Measurements from ENCODE around the gene P4HTM.
A peak's percentile ranks its signal among the peaks of the same experiment; 100 is the strongest.

Gene P4HTM, protein sequence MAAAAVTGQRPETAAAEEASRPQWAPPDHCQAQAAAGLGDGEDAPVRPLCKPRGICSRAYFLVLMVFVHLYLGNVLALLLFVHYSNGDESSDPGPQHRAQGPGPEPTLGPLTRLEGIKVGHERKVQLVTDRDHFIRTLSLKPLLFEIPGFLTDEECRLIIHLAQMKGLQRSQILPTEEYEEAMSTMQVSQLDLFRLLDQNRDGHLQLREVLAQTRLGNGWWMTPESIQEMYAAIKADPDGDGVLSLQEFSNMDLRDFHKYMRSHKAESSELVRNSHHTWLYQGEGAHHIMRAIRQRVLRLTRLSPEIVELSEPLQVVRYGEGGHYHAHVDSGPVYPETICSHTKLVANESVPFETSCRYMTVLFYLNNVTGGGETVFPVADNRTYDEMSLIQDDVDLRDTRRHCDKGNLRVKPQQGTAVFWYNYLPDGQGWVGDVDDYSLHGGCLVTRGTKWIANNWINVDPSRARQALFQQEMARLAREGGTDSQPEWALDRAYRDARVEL

GRCh38 chr3:48989796-48990635 lies at the start of gene P4HTM:
P4HTM (plus strand) TSS chr3:48990241; CDS start chr3:48990257, 16 bp downstream.
- DNase-seq, result peak; percentile 94

DNA sequence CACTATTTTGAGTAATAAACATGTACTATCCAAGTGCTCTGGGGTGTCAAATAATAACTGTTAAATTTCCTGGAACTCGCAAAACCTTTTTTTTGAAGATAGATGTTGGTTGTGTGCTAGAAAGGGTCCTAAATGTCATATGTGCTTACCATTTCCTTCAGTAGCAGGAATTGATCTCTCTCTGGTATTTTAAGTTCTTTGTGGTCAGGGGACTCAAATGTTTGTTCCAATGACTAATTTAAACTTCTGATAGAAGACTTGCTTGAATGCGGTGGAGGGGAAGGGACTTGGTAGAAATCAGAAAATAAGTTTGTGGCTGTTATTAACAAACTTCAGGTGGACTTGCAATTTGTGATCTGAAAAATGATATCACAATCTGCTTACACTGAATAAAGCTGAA lies 44.6 kb upstream of the P4HTM start:
- DNase-seq, result no peak

- no peak for DNase-seq
Measured at GRCh38 chr3:48945891-48946549, 44.0 kb upstream of the P4HTM start.

- DNase-seq, result peak; percentile 46
Measured at GRCh38 chr3:48949376-48949717, 40.7 kb upstream of the P4HTM start.

DNA sequence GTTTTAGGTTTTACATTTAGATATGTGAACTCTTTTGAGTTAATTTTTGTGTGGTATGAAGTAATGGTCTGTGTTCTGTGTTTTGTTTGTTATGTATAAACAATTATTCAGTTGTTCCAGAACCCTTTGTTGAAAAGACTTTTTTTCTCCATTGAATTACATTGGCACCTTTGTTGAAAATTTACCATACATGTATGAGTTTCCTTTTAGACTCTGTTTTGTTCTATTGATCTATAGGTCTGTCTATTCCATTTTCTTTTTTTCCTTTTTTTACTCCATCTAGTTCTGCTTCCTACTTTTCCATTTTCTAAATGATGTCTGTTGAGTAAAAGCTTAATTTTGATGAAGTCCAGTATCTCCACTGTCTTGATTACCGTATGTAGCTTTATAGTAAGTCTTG lies 40.0 kb upstream of the P4HTM start:
- no peak for DNase-seq

DNA sequence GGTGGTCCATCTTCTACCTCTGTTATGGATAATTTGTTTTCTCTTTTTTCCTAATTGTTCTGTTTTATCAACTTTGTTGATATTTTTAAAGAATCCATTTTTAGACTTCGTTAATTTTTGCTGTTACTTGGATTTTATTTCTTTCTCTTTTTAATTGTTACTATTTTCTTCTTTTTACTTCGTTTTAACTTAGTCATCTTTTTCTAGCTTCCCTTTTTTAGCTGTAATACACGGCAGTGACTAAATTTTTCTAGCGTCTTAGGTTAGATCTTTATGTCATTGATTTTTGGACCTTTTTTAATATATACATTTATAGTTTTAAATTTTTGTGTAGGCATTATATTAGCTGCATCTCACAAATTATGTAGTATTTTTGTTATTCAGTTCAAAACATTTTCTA lies 38.3 kb upstream of the P4HTM start:
- DNase-seq, result no peak

DNA sequence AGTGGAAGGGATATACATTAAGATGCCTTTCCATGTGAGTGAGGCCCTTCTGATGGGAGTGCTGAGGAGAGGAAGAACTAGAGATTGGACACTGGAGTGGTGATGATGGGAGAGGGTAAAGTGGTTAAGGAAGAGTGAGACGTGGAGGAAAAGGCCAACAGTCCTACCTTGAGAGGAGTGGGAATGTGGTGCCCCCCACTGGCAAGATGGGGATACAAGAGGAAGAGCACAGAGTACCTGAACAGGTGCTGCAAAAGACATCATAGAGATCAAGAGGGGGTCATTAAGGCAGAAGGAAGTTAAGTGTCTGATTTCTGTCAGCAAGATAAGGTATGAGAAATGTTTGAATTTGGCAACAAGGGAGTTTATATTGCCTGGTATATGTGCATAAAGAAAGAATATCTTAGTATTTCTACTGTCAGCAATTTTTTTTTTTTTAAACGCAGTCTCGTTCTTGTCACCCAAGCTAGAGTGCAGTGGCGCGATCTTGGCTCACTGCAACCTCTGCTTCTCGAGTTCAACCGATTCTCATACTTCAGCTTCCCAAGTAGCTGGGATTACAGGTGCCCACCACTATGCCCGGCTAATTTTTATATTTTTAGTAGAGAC lies 37.4 kb upstream of the P4HTM start:
- DNase-seq, result no peak

DNA sequence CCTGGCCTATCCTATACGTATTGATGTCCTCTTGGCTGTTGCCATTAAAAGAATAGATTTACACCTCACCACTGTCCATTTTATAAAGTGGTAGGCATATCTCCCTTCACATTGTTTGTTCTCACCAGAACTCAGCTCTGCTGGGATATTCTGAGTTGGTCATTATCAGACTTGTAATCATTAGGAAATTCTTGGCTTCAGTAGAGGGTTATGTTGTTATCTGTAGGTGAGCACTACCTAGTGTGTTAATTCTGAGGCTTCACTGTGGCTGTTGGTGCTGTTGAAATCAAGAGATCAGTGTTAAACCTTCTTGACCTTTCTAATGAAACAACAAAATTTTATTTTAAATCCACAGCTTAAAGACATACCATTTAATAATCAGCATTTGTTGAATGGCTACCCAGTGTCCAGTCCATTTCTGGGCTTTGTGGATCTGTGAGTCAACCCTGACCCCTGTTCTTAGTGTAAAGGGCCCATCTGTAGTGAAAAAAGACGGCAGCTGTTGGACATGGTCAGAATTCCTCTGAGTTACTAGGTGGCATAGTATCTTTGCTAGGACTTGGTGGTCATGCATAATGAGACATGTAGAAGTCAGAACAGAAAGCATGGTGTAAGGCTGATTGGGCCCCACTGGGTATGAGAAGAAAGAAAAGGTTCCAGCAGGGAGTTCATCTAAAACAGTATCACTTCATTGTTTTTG lies 32.9 kb upstream of the P4HTM start:
- no peak for DNase-seq

- DNase-seq, result peak; percentile 60
Measured at GRCh38 chr3:48960841-48961413, 29.1 kb upstream of the P4HTM start.

GRCh38 chr3:48962340-48962739 lies 27.7 kb upstream of the P4HTM start:
- DNase-seq, result no peak

- DNase-seq, result no peak
Measured at GRCh38 chr3:48962939-48963338, 27.1 kb upstream of the P4HTM start.

GRCh38 chr3:48963591-48963990 lies 26.4 kb upstream of the P4HTM start:
- DNase-seq, result no peak

DNA sequence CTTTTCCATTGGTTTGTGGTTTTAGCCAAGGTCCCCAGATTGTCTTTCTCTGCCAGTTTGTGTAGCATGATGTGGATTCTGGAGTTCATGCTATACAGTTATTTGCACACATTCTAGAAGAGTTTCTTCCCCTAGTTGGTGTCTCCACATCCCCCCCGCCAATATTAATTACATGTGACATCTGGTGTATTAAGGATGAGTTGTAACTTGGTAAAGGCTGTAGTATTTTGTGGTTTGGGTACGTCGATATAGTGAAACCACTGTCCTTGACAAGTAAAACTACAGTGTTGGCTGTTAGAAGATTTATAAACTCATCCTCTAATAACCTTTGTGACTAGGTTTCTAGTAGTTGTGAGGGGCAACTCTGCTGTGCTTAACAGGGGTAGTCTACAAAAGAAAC lies 23.7 kb upstream of the P4HTM start:
- peak; percentile 39 for DNase-seq

GRCh38 chr3:48966876-48967361 lies 23.1 kb upstream of the P4HTM start:
- no peak for DNase-seq

GRCh38 chr3:48970586-48970985 lies 19.5 kb upstream of the P4HTM start:
- no peak for DNase-seq

DNA sequence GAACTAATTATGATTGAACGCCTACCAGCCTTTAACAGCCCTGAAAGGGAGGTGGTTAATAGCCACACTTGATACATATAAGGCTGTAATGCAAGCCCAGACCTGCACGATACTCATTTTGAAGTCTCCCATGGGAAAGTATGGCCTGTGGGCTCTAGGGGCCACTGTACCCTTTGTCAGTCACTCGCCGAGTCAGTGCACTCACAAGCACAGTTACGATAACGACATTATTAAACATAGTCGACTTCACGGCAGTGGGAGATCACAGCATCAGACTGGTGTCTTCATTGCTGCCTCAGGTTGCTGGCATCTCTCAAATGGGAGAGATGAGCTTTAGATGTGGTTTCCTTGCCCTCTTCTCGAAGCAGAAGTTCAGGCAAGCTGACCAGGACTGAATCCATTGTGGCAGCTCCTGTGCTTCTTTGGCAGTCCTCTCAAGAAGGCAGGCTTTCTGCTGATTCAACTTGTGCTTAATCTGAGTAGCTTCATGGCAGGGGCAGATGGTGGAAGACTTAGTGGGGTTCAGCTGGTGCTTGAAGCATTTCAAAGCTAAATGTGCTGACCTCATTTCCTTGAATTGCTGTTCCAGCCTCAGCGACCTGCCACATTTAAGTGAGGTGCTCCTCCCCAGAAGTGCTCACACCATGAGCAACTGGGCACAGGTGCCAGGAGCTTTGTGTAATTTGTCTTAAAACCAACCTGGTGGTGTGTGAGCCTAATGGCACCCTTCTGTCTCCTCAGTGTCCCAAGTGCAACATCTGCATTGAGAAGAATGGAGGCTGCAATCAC lies 15.8 kb upstream of the P4HTM start:
- no peak for DNase-seq

DNA sequence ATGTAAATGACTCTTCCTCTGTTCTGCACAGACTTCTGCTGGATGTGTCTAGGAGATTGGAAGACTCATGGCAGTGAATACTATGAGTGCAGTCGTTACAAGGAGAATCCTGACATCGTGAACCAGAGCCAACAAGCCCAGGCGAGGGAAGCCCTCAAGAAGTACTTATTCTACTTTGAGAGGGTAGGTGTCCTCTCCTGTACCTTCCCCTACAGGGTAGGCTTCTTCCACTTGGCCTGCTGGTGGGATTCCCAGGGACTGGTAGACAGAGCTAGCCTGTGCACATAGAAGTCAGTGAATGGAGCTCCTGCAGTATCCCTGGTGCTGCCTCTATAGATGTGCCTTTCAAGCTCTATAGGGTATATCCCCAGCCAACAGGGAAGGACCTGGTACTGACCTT lies 10.6 kb upstream of the P4HTM start:
- DNase-seq, result no peak

- no peak for DNase-seq
Measured at GRCh38 chr3:48980295-48980694, 9.7 kb upstream of the P4HTM start.

- no peak for DNase-seq
Measured at GRCh38 chr3:48982016-48982415, 8.0 kb upstream of the P4HTM start.

- DNase-seq, result no peak
Measured at GRCh38 chr3:48982686-48983085, 7.4 kb upstream of the P4HTM start.

DNA sequence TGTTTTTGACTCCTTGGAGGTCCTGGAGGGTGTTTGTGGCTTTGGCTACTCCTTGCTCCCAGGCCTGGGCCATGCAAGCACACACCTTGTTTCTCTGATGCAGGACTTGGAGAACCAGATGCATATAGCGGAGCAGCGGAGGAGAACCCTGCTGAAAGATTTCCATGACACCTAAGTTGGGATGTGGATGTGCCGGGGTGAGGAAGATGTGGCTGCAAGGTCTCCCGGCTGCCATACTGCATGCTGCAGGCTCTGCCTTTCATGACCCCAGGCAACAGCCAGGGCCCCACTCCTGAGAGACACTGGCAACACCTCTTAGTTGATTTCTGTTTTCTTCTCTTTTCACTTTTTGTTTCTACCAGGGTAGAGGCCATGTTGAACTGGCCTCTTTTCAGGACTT lies 6.9 kb upstream of the P4HTM start:
- DNase-seq, result no peak

Measured in fibroblast of skin of right quadriceps (primary cell).